SK-N-SH (cell line): ENCODE data around the gene HDAC4.

ENCODE experiments used
- CTCF ChIP-seq: fragments of 200-600 bp; sonication (generic); IDR thresholded peaks from 2 replicates; pipeline ENCODE4 v1.6.1; 2017; ENCODE audit warnings: antibody characterized with exemption, mild to moderate bottlenecking, moderate library complexity
- IRF3 ChIP-seq: fragments of 150-350 bp; IDR thresholded peaks from 2 replicates; pipeline ENCODE4 v1.6.1; 2016; ENCODE audit warnings: mild to moderate bottlenecking, low read depth, low read length
- TCF12 ChIP-seq: IDR thresholded peaks from 2 replicates; pipeline ENCODE4 v1.4.0; 2012
- USF2 ChIP-seq: fragments of 150-350 bp; IDR thresholded peaks from 2 replicates; pipeline ENCODE4 v1.6.1; 2017; ENCODE audit warnings: antibody characterized with exemption, low read length, low read depth, borderline replicate concordance

GRCh38 chr2:239201884-239202283 is 198.9 kb downstream of the HDAC4 start:
- TF ChIP-seq CTCF (no peak), USF2 (no peak), TCF12 (no peak), IRF3 (no peak)
